NCI-H748 treated with DMSO at 0.1 percent for 48 hours (cell line): Measurements from ENCODE around the gene TMEFF1.

Experiments
- DNase-seq: peaks from one replicate; lab custom pipeline; 2025; lab: John Stamatoyannopoulos, UW

The TMEFF1 gene

DNA sequence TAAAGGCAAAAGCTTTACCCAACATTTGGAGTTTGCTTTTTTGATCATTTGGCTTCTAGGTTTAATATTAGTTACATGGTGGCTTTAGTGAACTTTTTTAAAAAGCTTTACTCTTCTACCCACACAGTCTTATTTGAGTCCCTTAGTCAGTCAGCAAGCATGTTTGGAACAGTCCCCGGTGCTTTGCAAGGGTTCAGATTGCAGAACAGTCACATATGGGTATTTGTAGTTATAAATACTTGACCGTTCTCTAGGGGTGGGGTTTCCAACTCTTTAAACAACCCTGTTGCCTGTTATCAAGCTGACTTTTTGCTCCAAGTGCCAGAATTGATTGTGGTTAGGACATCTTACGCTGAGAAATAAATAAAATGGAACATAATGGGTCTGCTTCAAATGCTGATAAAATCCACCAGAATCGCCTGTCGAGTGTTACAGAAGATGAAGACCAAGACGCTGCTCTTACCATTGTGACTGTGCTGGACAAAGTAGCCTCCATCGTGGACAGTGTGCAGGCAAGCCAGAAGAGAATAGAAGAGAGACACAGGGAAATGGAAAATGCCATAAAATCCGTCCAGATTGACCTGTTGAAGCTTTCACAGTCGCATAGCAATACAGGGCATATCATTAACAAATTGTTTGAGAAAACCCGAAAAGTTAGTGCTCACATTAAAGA, 105.0 kb downstream of the TMEFF1 start, which contains the start of gene CAVIN4:
TSS of gene CAVIN4 (plus strand) at position 304 of the 673 bp plus-strand sequence. CDS start at position 369, 65 bp downstream.
- no peak for DNase-seq

GRCh38 chr9:100578610-100579009, 105.7 kb downstream of the TMEFF1 start:
- DNase-seq, result no peak

GRCh38 chr9:100579665-100580064, 106.7 kb downstream of the TMEFF1 start:
- no peak for DNase-seq

DNA sequence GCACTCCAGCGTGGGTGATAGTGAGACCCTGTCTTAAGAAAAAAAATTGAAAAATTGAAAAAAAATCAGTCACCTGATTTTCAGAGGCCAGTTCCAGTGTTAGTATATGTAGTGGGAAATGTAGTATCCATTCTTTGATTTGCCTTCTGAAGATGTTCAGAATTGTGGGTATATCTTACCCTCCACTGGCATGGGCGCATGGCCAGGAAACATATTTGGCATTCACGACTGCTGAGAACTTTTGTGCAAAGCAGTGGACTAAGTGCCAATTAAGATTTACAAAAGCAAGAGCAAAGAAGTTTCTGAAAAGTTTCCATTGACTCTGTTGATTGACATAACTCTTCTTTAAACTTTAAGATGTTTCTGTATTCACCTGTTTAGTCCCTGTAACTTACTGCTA, 107.3 kb downstream of the TMEFF1 start:
- DNase-seq, result no peak

DNA sequence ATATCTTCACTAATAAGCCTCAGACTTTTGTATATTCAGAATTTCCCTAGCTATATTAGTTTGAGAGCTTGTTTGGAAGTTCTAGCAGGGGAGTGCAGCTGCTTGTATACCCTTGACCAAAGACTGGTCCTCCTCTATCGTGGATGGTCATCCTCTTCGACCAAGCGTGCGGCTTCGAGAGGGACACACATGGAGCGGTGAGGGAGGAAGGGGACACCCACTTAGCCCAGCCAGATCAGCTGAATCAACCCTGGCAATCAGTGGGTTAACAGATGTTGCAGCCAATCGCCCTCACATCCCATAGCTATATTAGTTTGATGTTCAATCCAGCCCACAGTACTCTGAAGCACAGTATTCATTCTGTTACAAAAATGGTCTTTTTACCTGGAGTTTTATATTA, 108.1 kb downstream of the TMEFF1 start:
- DNase-seq, result no peak

GRCh38 chr9:100581661-100582060, 108.7 kb downstream of the TMEFF1 start:
- no peak for DNase-seq

GRCh38 chr9:100583014-100583802, 110.3 kb downstream of the TMEFF1 start:
- DNase-seq, result no peak

- no peak for DNase-seq
Measured at GRCh38 chr9:100584951-100585350, 112.0 kb downstream of the TMEFF1 start.

- no peak for DNase-seq
Measured at GRCh38 chr9:100586093-100586492, 113.1 kb downstream of the TMEFF1 start.

DNA sequence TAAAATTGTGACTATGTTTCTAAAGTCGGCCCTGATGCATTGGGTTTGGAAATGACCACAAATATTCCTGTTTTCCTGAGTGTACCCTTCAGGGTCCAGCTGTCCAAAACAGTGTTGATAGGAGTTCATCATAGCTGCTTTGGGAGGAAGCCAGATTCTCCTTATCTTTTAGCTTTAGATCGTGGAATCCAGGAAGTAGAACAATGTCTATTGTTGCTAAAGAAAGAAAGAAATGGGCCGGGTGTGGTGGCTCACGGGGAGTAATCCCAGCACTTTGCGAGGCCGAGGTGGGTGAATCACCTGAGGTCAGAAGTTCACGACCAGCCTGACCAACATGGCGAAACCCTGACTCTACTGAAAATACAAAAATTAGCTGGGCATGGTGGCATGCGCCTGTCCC, 114.4 kb downstream of the TMEFF1 start:
- DNase-seq, result no peak

GRCh38 chr9:100589582-100589981, 116.6 kb downstream of the TMEFF1 start:
- no peak for DNase-seq

GRCh38 chr9:100590481-100590880, 117.5 kb downstream of the TMEFF1 start:
- no peak for DNase-seq

- no peak for DNase-seq
Measured at GRCh38 chr9:100591139-100591538, 118.2 kb downstream of the TMEFF1 start.

GRCh38 chr9:100591639-100592412, 118.9 kb downstream of the TMEFF1 start:
- no peak for DNase-seq

DNA sequence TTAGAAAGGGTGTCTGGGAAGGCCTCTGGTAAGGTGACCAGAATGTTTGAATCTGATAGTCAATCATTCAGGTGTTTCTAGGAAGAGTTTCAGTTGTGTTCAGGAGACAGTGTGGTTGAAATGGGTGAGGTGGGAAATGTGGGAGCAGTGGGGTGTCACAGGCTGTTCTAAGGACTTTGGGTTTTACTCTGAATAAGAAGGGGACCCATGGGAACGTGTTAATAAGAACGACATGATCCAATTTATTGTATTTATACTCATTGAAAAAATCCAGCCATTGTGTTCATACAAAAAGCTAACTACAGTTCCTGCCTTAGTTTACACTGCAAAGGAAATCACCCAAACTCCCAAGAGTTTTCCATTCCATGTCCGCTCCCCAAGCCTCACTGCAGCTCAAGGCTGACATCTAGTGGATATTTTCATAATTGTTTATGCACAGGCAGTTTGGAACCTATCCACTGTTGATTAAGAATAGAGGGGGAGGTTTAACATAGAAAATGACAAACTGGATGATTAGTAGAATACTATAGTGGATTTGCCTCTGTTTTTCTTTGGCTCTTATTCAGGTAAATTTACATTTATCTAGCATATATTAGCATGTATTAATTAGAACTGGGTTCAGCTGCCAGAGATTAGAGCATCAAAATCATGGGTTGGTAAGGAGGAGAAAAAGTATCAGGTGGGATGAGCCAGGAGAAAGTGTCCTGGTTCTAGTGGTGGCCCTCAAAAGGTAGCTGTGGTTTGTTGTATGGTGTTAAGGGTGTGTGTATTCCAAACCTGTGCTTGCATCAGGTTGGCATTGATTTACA, 122.6 kb downstream of the TMEFF1 start:
- DNase-seq, result peak; percentile 56

DNA sequence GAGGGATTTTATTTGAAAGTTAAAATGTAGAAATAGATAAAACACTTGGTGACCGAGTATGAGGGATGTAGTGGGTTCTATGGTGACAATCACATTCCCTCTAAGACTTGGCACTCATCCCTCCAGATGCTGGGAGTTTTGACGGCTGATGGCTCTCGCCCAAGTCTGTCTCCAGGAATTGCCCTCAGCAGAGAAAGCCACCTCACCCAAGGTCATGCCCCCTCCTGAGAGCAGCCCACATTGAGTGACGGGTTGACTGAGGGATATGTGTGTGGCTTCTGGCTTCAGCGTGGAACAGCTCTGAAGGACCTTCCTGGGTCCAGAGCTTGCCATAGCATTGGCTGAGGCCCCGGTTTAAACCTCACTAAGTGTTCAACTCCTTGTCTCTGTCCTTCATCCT, 124.3 kb downstream of the TMEFF1 start:
- no peak for DNase-seq

DNA sequence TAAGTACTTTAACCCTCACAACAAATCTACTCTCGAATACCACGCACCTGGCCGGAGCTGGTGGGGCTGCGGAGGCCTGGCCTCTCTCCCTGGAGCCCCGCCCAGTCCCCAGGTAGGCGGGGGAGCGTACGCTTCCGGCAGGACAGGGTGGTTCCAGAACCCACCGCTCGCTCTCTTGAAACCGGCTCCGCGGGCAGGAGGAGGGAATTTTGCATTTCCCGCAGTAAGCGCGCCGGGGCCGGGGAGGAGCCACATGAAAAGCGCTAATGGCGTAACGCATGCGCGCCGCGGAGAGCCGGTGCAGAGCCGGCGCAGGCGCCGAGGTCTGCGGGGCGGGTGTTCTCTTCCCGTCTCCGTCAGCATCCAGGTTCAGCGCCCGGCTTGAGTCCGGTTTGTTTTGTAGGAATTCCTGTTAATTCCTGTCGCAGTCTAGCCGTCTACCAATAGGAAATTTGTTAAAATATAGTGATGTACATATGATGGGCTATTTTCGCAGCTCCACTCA, 125.7 kb downstream of the TMEFF1 start:
- peak; percentile 91 for DNase-seq

DNA sequence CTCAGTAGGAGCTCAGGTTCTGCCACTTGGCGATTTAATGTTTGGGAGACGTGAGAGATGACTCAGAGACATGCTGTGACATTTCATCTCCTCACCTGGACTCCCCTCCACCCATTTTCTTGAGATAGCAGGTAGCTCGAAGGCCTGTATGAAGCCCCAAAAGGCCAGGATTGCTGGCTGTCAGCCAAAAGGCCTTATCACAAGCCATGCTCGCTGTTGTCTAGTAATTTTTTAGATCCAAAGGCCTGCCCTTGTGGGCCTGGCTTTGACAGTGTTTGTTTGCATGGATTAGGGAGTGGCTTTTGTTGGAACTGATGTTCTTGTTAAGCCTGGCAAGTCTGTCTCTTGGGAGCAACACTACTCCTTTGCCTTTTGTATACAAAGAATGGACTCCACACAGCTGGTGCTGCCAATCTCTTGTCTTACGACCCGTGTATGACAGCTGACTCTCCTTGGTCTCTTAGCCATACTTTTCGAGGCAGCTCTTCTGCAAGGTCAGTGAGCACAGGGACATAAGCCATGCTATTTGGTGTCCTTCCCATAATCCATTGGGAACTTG, 127.7 kb downstream of the TMEFF1 start:
- no peak for DNase-seq

- DNase-seq, result peak; percentile 74
Measured at GRCh38 chr9:100601216-100601615, 128.3 kb downstream of the TMEFF1 start.

DNA sequence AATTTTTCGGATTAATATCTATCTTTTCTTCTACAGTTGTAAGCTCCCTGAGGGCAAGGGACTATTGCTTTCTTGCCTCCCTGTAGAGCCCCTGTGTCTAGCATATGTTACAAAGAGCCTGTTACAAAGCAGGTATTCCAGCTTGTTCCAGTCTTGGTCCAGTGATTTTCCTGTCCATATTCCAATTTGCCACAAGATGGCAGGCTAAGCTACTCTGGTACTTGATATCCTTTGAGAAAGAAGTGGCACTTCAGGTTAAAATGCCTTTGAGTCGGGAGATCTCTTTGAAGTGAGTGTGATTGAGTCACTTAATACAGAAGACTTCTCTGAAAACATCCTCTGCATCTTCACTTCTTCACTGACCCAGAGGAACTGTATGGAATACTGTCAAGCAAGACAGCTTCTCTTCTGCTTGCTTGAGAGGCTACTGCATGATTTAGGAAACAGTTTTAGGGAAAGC, 129.4 kb downstream of the TMEFF1 start:
- peak; percentile 79 for DNase-seq

DNA sequence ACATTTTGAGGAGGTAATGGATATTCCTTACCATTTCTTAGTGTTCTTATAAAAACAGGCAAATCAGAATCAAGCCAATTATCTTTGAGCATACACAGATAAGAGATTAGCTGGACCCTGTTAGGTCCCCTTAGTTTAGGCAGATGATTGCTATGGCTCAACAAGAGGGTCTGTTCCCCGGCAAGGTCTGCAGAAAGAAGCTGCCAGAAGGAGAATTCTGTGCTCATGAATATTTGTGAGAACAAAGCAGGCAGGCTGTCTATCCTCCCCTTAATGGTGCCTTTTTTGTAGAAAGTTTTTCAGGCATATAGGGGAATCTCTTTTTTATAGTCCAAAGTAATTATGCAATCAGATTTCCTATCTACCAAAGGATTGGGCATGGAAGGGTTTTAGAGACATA, 132.5 kb downstream of the TMEFF1 start:
- no peak for DNase-seq
